ENCODE data around the gene VCPKMT.

The VCPKMT gene

DNA sequence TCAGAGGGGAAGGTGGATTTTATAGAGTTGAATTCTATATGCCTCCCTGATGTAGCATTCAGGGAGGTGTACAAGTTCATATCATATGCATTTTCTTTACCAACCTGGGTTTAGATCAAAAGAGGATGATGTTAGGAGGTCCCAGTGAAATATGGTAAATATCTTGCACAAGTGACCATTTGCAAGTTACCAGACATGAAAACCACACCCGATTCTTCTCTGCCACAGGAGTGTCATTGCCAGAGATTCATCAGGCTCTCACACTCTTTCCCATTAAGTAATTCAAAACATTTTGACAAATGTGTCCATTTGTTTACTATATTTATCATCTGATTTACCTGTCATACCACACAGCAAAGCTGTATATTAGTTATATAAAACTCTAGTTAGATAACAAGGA lies 44.0 kb downstream of the VCPKMT start:
- no peak overlapping the region for H3K4me3 ChIP-seq (ENCODE audit: low read depth, low read length)
- TF ChIP-seq, protein P1, sequence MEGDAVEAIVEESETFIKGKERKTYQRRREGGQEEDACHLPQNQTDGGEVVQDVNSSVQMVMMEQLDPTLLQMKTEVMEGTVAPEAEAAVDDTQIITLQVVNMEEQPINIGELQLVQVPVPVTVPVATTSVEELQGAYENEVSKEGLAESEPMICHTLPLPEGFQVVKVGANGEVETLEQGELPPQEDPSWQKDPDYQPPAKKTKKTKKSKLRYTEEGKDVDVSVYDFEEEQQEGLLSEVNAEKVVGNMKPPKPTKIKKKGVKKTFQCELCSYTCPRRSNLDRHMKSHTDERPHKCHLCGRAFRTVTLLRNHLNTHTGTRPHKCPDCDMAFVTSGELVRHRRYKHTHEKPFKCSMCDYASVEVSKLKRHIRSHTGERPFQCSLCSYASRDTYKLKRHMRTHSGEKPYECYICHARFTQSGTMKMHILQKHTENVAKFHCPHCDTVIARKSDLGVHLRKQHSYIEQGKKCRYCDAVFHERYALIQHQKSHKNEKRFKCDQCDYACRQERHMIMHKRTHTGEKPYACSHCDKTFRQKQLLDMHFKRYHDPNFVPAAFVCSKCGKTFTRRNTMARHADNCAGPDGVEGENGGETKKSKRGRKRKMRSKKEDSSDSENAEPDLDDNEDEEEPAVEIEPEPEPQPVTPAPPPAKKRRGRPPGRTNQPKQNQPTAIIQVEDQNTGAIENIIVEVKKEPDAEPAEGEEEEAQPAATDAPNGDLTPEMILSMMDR (IDR thresholded peaks at IDR 0.05; ENCODE audit: low read depth, low read length): no peak

DNA sequence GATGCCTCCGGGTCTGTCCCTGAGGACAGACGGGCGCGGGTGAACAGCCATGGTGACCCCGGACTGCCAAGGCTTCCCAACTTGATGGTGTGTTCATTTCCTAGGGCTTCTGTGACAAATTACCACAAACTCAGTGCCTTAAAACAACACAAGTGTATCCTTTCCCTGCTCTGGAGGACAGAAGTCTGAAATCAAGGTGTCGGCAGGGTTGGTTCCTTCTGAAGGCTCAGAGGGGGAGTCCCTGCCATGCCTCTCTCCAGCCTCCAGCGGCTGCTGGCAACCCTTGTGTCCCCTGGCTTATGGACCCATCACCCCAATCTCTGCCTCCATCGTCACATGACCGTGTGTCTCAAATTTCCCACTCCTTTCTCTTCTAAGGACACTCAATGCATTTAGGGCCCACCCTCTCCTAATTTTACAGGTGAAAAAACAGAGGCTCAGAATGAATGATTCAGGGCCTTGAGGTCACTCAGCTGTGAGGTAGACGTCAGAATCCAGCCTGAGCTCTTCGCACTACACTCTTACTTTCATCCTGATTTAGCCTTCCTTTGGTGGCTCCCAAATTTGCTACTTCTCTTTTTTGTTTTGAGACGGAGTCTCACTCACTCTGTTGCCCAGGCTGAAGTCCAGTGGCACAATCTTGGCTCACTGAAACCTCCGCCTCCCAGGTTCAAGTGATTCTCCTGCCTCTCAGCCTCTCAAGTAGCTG lies 45.4 kb downstream of the VCPKMT start:
- TF ChIP-seq, protein P1 (IDR thresholded peaks at IDR 0.05; ENCODE audit: low read depth, low read length): no peak
- no peak overlapping the region for H3K4me3 ChIP-seq (ENCODE audit: low read depth, low read length)

DNA sequence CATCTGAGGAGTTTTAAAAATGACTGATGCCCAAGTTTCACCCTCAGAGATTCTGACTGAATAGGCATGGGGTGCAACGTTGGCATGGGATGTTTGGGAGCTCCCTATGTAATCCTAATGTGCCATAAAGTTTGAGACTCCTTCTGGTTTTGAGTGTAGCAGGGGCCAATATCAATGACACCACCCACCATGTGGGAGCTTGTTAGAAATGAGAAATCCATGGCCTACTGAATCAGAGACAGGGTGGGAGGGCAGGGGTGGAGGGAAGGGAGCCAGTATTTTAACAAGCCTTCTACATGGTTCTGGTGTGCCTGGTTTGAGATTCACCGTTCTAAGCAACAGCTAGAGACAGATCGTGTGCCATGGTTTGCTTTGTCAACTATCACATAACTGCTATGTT lies 46.1 kb downstream of the VCPKMT start:
- TF ChIP-seq, protein P1 (IDR thresholded peaks at IDR 0.05; ENCODE audit: low read depth, low read length): no peak
- H3K4me3 ChIP-seq (ENCODE audit: low read depth, low read length): no peak overlapping the region

DNA sequence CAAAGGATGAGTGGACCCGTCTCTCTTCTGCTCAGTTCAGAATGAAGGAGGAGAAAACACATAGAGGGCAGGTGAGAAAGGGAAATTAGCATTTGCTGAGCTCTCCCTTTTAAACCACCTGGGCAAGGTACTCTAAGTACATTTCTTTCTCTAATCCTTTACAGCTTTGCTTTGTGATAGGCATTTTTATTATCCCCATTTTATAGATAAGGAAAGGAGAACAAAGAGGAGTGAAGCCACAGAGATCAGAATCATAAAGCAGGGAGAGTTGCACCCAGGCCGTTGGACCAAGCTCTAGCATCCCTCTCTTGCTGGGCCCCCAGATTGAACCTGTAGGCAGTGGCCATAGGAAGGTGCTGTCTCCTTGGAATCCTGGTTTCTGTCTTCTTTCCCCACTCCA lies 47.0 kb downstream of the VCPKMT start:
- TF ChIP-seq, protein P1 (IDR thresholded peaks at IDR 0.05; ENCODE audit: low read depth, low read length): no peak

DNA sequence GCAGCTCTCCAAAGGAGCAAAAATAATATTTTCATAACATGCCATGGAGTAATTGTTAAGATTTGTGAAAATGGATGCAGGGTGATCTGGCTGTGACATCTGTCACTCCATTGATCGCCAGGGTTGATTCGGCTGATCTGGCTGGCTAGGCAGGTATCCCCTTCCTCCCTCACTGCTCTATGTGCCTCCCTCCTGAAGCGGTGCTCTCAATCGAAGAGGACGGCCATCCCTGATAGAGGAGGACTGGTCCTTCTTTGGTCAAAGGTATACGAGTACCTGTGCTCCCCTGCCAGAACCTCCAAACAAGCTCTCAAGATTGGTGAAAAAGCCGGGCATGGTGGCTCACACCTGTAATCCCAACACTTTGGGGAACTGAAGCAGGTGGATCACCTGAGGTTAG lies 47.9 kb downstream of the VCPKMT start:
- H3K4me3 ChIP-seq (ENCODE audit: low read depth, low read length): no peak overlapping the region
- TF ChIP-seq, protein P1 (IDR thresholded peaks at IDR 0.05; ENCODE audit: low read depth, low read length): no peak

More for the DNA sequence above, 47.0 kb downstream of the VCPKMT start:
- no peak overlapping the region for H3K4me3 ChIP-seq (ENCODE audit: low read depth, low read length)

DNA sequence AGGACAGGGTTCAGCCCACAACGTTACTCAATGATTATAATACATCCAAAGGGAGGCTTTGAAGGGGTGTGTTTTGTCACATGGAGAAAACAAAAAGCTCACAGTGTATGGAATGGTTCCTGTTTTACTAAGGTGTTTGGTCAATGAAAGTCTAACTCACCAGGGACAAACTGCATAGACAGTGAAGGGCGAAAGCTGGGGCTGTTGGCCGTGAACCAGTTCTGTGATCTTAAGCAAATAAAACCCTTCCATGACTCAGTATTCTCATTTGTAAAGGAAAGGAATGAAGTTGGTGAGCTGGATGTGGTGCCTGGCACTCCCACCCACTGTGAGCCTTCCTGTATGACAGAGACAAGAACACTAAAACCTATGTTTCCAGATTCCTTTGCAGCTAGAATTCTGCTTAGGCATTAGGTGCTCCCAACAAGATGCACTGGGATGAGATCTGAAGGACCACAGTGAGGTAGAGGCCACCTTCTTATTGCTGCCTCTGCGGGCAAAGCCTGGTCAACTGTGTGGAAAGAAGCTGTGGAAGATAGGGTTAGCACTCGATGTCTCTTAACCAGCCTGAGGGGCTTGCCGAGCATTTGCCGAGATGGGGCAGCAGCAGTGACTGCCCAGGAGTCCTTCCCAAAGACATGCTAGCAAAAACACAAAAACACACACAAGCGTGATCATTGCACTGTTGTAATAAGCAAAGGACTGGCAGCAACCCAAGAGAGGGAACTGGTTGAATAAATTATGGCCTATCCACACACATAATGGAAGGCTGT lies 48.5 kb downstream of the VCPKMT start:
- H3K4me3 ChIP-seq (ENCODE audit: low read depth, low read length): no peak overlapping the region
- TF ChIP-seq, protein P1 (IDR thresholded peaks at IDR 0.05; ENCODE audit: low read depth, low read length): no peak

DNA sequence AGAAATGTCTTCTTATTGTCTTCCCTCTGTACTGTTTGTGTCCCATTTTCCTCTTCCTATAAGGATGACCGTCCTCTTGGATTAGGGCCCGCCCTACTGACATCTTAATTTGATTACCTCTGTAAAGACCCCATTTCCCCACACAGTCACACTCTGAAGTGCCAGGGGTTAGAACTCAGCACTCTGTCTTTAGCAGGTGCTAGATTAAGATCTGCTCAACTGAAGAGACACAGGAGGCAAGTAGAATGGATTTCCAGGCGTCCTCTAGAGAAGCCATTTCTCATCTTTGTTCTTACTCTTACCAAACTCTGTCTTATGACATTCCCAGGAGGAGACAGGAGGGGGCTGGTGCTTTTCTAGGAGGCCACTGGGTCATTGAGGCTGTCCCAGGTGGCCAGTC lies 50.8 kb downstream of the VCPKMT start:
- TF ChIP-seq, protein P1 (IDR thresholded peaks at IDR 0.05; ENCODE audit: low read depth, low read length): no peak

More for the DNA sequence above, 50.8 kb downstream of the VCPKMT start:
- no peak overlapping the region for H3K4me3 ChIP-seq (ENCODE audit: low read depth, low read length)
